ENCODE results near the gene SLC22A1. TPM values are rescaled to one million over a fixed set of nuclear protein-coding genes. Genes with fewer than 3 reads are reported as not detected.

SLC22A1 gene
- total and polyA plus RNA-seq, 2 of the 4 experiments (the other 2 are of a cell fraction) = 0.10 TPM; not detected in 1

GRCh38 chr6:160198606-160199211 lies 77.1 kb downstream of the SLC22A1 start:
- Histone ChIP-seq H4K8ac (ENCODE audit: low read depth in 2 of 2, low read length in 2 of 2) (no peak overlapping the region), H3K9me1 (ENCODE audit: insufficient read depth, low read length) (no peaks in the 10 kb centered on the region), H3K27me3 (ENCODE audit: control insufficient read depth, insufficient read depth, low read length) (no peaks in the 10 kb centered on the region), H3K14ac (replicated peaks; ENCODE audit: low read depth, low read length) (no peak overlapping the region), H2BK20ac (ENCODE audit: low read depth, low read length) (no peak overlapping the region), H2AFZ (replicated peaks; ENCODE audit: low read length, poor library complexity) (no peak overlapping the region), H4K5ac (ENCODE audit: low read depth, low read length) (no peak overlapping the region), H2BK5ac (ENCODE audit: low read depth, low read length, poor library complexity, severe bottlenecking) (no peak overlapping the region), H3K23ac (ENCODE audit: low read depth, low read length) (no peak overlapping the region), H3K56ac (ENCODE audit: extremely low read depth, insufficient read depth, low read length) (no peak overlapping the region), H3K4me3 (ENCODE audit: insufficient read depth, low read depth, low read length) (no peak overlapping the region), H3K36me3 (ENCODE audit: control insufficient read depth, insufficient read depth, low read length) (no peaks in the 10 kb centered on the region), H3K4me2 (ENCODE audit: low read depth, low read length) (no peak overlapping the region), H3K18ac (ENCODE audit: low read depth, low read length) (no peak overlapping the region), H2BK15ac (ENCODE audit: low read depth, low read length) (no peak overlapping the region), H4K91ac (ENCODE audit: insufficient read depth, low read depth, low read length) (no peak overlapping the region), H2AK9ac (replicated peaks; ENCODE audit: low read depth, low read length, poor library complexity) (no peak overlapping the region), H3K9ac (ENCODE audit: low read depth, low read length) (no peak overlapping the region), H4K20me1 (ENCODE audit: insufficient read depth, low read length) (no peaks in the 10 kb centered on the region), H3K27ac (ENCODE audit: insufficient read depth, low read length) (no peak overlapping the region), H3K4ac (ENCODE audit: low read depth, low read length) (no peak overlapping the region), H3K79me1 (ENCODE audit: low read depth in 1 of 2, low read length in 2 of 2) (no peaks in the 10 kb centered on the region), H3K4me1 (ENCODE audit: control insufficient read depth, insufficient read depth, low read length) (no peaks in the 10 kb centered on the region), H2AK5ac (ENCODE audit: low read depth, low read length) (no peak overlapping the region), H2BK120ac (ENCODE audit: low read depth, low read length) (no peak overlapping the region), H3K9me3 (ENCODE audit: control insufficient read depth, insufficient read depth, low read length) (no peaks in the 10 kb centered on the region)
- BruUV-seq (replicated peaks) = no TSS peak
- no peak; the same call in 1 of the 2 replicates for ATAC-seq (ENCODE audit: low read depth)
- dilution Hi-C loops (cut with HindIII; ENCODE audit: low sequenced_read_pairs, unreplicated experiment) = no loop called here
- ChIA-PET CTCF (no interaction called here), POLR2A (ENCODE audit: unreplicated experiment) (no interaction called here)
- DNase-seq = no peak
- in situ Hi-C loops (cut with MboI; ENCODE audit: low sequenced_read_pairs) = no loop called here
- intact Hi-C loops (cut with micrococcal nuclease) = no loop called here
- WGBS, 2 experiments (ENCODE audit: extremely low coverage in 2 of 2, insufficient read length in 1 of 2) = no CpG with 5 or more reads among the region's 3 CpGs
- no peak for TF ChIP-seq CEBPB (IDR thresholded peaks at IDR 0.05; ENCODE audit: low read depth, low read length)
- TF ChIP-seq CHD1 (IDR thresholded peaks at IDR 0.05; ENCODE audit: low read depth, low read length) = no peak
- TF ChIP-seq POLR2A (IDR thresholded peaks at IDR 0.05; ENCODE audit: low read depth, low read length) = no peak
- TF ChIP-seq RFX5 (IDR thresholded peaks at IDR 0.05; ENCODE audit: low read depth, low read length) = no peak
- no peak for TF ChIP-seq SMC3 (IDR thresholded peaks at IDR 0.05; ENCODE audit: low read depth, low read length)
- no peak for TF ChIP-seq CTCF (conservative IDR thresholded peaks at IDR 0.05; ENCODE audit: low read depth, low read length)
